Measurements from ENCODE around the gene EHD2. TPM values are rescaled to one million over a fixed set of nuclear protein-coding genes. Genes with fewer than 3 reads are reported as not detected.

The EHD2 gene
- polyA plus RNA-seq, 3 donors: not detected

- Histone ChIP-seq H3K4me1 (ENCODE audit: control insufficient read depth in 1 of 2, insufficient read depth in 2 of 2, low read length in 2 of 2) (no peaks in the 10 kb centered on the region), H2AFZ (ENCODE audit: insufficient read depth, low read depth, low read length, poor library complexity, severe bottlenecking) (no peak overlapping the region), H3K4me2 (replicated peaks; ENCODE audit: extremely low read depth, low read length, poor library complexity, severe bottlenecking) (no peak overlapping the region), H3K36me3 (replicated peaks in 1 of 2; ENCODE audit: control insufficient read depth in 1 of 2, insufficient read depth in 2 of 2, low read length in 2 of 2) (no peaks in the 10 kb centered on the region), H3K79me2 (ENCODE audit: insufficient read depth, low read length) (no peaks in the 10 kb centered on the region), H3K27me3 (ENCODE audit: control insufficient read depth in 2 of 2, insufficient read depth in 2 of 2, low read length in 2 of 2) (no peaks in the 10 kb centered on the region), H4K20me1 (ENCODE audit: insufficient read depth, low read length) (no peaks in the 10 kb centered on the region), H3K27ac (ENCODE audit: low read depth in 1 of 2, low read length in 2 of 2) (no peak overlapping the region), H3K4me3 (replicated peaks in 1 of 3; ENCODE audit: low read depth in 2 of 3, low read length in 3 of 3) (no peak overlapping the region), H3K9me3 (replicated peaks in 1 of 2; ENCODE audit: control insufficient read depth in 1 of 2, insufficient read depth in 1 of 2, low read length in 2 of 2) (no peaks in the 10 kb centered on the region), H3K9ac (ENCODE audit: insufficient read depth, low read length, poor library complexity, severe bottlenecking) (no peak overlapping the region)
- Mint-ChIP-seq H3K27ac (peak overlapping the region in 1 of 7 donors; percentile 23), H3K4me1 (no peaks in the 10 kb centered on the region), H3K4me3 (no peak overlapping the region), H3K27me3 (ENCODE audit: low read depth in 3 of 3) (peaks cover 0 to 2% (median 1%) of the 10 kb centered on the region in 3 donors), H3K9me3 (no peaks in the 10 kb centered on the region), H3K36me3 (no peaks in the 10 kb centered on the region)
- WGBS (ENCODE audit: insufficient coverage): 90% methylated on average over 7 of the region's 7 CpGs
- TF ChIP-seq, protein P1, sequence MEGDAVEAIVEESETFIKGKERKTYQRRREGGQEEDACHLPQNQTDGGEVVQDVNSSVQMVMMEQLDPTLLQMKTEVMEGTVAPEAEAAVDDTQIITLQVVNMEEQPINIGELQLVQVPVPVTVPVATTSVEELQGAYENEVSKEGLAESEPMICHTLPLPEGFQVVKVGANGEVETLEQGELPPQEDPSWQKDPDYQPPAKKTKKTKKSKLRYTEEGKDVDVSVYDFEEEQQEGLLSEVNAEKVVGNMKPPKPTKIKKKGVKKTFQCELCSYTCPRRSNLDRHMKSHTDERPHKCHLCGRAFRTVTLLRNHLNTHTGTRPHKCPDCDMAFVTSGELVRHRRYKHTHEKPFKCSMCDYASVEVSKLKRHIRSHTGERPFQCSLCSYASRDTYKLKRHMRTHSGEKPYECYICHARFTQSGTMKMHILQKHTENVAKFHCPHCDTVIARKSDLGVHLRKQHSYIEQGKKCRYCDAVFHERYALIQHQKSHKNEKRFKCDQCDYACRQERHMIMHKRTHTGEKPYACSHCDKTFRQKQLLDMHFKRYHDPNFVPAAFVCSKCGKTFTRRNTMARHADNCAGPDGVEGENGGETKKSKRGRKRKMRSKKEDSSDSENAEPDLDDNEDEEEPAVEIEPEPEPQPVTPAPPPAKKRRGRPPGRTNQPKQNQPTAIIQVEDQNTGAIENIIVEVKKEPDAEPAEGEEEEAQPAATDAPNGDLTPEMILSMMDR (IDR thresholded peaks at IDR 0.05): no peak
- DNase-seq: no peak
- intact Hi-C loops (cut with micrococcal nuclease): no loop called here
Measured at GRCh38 chr19:47766670-47767069, 53.4 kb downstream of the EHD2 start.

DNA sequence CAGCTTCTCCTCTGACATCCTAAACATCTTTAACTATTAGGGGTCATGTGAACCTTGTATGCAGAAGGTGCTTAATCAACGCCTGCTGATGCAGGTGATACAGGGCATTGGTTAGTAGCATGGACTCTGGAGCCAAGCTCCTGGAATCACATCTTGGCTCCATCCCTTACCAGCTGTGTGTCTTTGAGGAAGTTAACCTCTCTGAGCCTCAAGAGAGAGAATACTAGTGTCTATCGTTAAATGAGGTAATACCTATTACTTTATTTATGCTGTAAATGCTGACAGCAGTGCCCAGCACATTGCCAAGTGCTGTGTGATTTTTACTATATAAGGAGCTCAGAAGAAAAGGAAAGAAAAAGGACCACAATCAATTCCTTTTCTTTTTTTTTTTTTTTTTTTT is 54.1 kb downstream of the EHD2 start:
- Mint-ChIP-seq H3K27me3 (ENCODE audit: low read depth in 3 of 3) (peaks cover 2 to 3% (median 2%) of the 10 kb centered on the region in 3 donors), H3K36me3 (no peaks in the 10 kb centered on the region), H3K27ac (no peak overlapping the region), H3K9me3 (no peaks in the 10 kb centered on the region), H3K4me3 (no peak overlapping the region), H3K4me1 (no peaks in the 10 kb centered on the region)
- Histone ChIP-seq H3K4me1 (ENCODE audit: control insufficient read depth in 1 of 2, insufficient read depth in 2 of 2, low read length in 2 of 2) (no peaks in the 10 kb centered on the region), H3K9me3 (replicated peaks in 1 of 2; ENCODE audit: control insufficient read depth in 1 of 2, insufficient read depth in 1 of 2, low read length in 2 of 2) (no peaks in the 10 kb centered on the region), H3K27me3 (ENCODE audit: control insufficient read depth in 2 of 2, insufficient read depth in 2 of 2, low read length in 2 of 2) (no peaks in the 10 kb centered on the region), H3K9ac (ENCODE audit: insufficient read depth, low read length, poor library complexity, severe bottlenecking) (no peak overlapping the region), H2AFZ (ENCODE audit: insufficient read depth, low read depth, low read length, poor library complexity, severe bottlenecking) (no peak overlapping the region), H4K20me1 (ENCODE audit: insufficient read depth, low read length) (no peaks in the 10 kb centered on the region), H3K27ac (ENCODE audit: low read depth in 1 of 2, low read length in 2 of 2) (no peak overlapping the region), H3K36me3 (replicated peaks in 1 of 2; ENCODE audit: control insufficient read depth in 1 of 2, insufficient read depth in 2 of 2, low read length in 2 of 2) (no peaks in the 10 kb centered on the region), H3K4me2 (replicated peaks; ENCODE audit: extremely low read depth, low read length, poor library complexity, severe bottlenecking) (no peak overlapping the region), H3K79me2 (ENCODE audit: insufficient read depth, low read length) (no peaks in the 10 kb centered on the region), H3K4me3 (replicated peaks in 1 of 3; ENCODE audit: low read depth in 2 of 3, low read length in 3 of 3) (no peak overlapping the region)
- intact Hi-C loops (cut with micrococcal nuclease): no loop called here
- DNase-seq: no peak
- TF ChIP-seq, protein P1 (IDR thresholded peaks at IDR 0.05): no peak
- no CpG with 5 or more reads among the region's 2 CpGs for WGBS (ENCODE audit: insufficient coverage)
